SW480 (cell line): Measurements from ENCODE around the gene PDE3B.

Experiments
- DNase-seq: peaks from one replicate; pipeline ENCODE4 v3.0.0-alpha.2; 2016; ENCODE audit warnings: low spot score

The PDE3B gene

GRCh38 chr11:14884667-14885273 lies 241.2 kb downstream of the PDE3B start:
- DNase-seq = no peak

- DNase-seq = no peak
Observed at GRCh38 chr11:14886513-14886912, 242.9 kb downstream of the PDE3B start.

GRCh38 chr11:14891143-14892035 lies 247.8 kb downstream of the PDE3B start:
- DNase-seq = peak; percentile 90

GRCh38 chr11:14892036-14892556 lies 248.5 kb downstream of the PDE3B start, which contains the start of gene CYP2R1:
TSS of gene CYP2R1 (minus strand) at chr11:14892231. CDS start at chr11:14892205, 26 bp downstream.
- DNase-seq = peak; percentile 98

- DNase-seq = no peak
Observed at GRCh38 chr11:14892577-14892976, 249.0 kb downstream of the PDE3B start.

- peak; percentile 31 for DNase-seq
Observed at GRCh38 chr11:14894657-14895598, 251.3 kb downstream of the PDE3B start.

GRCh38 chr11:14898355-14898754 lies 254.8 kb downstream of the PDE3B start:
- no peak for DNase-seq

GRCh38 chr11:14898906-14899305 lies 255.3 kb downstream of the PDE3B start:
- no peak for DNase-seq

- no peak for DNase-seq
Observed at GRCh38 chr11:14902650-14903350, 259.2 kb downstream of the PDE3B start.

GRCh38 chr11:14904745-14905103 lies 261.1 kb downstream of the PDE3B start:
- DNase-seq = no peak

- no peak for DNase-seq
Observed at GRCh38 chr11:14905104-14906033, 261.8 kb downstream of the PDE3B start.

GRCh38 chr11:14906578-14906977 lies 263.0 kb downstream of the PDE3B start:
- DNase-seq = no peak

- no peak for DNase-seq
Observed at GRCh38 chr11:14906993-14907392, 263.4 kb downstream of the PDE3B start.

GRCh38 chr11:14907411-14908213 lies 264.0 kb downstream of the PDE3B start:
- DNase-seq = peak; percentile 31

- DNase-seq = peak; percentile 81
Observed at GRCh38 chr11:14908214-14908880, 264.7 kb downstream of the PDE3B start.

- DNase-seq = no peak
Observed at GRCh38 chr11:14914536-14914935, 270.9 kb downstream of the PDE3B start.

- no peak for DNase-seq
Observed at GRCh38 chr11:14916403-14916802, 272.8 kb downstream of the PDE3B start.
